ENCODE measurements around the gene MYB.
"Not testable (repeated sequence)": the region's sequence is repeated elsewhere in the genome, so short reads cannot be mapped to it uniquely, and the experiment has no call there.

The MYB gene

DNA sequence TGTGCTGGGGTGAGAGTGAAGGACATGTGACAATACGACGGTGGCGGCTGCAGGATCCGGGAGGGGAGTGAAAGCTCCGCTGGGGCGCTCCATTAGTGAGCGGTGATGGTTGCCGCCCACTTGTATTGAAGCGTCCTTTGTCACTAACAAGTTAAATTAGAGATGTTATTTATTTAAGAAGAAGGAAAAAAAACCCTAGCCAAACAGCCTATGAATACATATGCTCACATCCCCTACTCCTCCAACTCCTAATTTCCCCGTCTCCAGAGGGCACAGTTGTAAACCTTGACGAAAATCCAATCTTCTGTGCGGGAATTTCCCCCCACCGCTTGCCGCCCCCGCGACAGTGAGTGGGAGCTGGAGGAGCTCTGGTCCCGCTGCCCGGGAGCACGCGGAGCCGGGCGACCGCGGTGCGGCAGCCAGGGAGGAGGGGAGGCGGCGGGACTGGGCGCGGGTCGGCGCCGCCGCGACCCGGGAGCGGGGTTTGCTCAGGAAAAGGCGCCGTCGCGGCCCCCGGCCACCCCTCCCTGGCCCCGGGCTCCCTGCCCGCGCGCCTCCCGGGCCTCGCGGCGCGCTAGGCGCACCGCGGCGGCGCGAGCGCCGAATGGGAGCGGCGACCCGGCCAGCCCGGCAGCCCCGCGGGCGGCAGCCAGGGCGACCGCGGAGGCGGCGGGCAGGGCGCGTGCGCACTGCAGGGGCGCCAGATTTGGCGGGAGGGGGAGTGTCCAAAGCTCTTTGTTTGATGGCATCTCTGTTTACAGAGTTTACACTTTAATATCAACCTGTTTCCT is at the start of gene MYB:
TSS of gene MYB (plus strand) at position 767 of the 791 bp plus-strand sequence. CDS start 206 bp downstream, outside the sequence.
- FAIRE-seq: no peak

DNA sequence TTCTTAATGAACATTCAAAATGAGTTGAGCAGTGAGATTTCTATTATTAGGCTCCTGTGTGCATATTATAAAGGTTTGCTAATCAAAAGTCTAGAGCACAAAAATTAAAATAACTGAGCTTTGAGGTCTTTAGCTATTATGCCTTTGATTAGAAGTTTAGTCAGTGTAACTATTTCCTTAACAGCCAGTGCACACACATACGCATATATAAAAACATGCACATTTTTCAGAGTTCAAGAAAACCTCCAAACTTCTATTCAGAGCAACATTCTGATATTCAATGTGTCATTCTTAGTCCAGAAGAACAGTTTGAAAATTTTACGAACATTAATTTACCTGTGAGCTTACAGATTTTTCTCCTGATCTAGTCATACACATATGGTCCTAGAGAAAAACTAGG is 48.3 kb upstream of the MYB start:
- no peak for FAIRE-seq

DNA sequence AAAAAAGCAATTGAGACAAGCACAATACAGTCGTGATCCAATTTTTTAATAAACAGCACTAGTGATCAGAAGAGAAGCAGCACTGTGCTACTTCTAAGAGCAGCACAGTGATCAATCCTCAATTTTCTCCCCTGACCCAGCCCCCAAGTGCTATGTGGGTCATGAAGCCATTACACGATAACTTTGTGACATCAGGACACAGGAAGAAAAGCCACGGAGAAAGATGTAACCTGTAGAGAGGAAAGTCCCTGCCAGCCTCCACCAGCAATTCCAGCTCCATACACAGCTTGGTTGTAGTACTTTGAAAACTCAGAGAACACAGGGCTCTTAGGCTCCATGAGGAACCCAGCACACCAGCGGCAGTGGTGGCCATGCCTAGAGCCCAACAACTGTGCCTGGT is 45.3 kb upstream of the MYB start:
- FAIRE-seq: no peak

DNA sequence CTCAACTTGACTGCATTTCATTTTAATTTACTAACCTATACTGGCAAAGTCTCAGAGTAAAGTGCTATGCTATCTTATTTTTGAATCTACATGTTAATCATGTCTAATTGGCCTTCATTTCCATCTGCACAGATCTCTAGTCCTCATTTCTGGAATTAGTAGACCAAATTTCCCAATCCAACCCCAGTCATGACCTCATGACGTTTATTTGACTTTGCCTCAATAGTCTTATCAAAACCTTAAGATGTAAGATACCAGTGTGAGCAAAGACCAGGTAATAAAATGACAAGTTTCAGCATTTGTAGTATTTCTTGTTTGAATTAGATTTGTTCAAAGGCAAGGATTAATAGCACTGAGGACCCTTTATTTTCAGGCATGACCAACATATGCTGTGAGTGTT is 43.3 kb upstream of the MYB start:
- no peak for FAIRE-seq

DNA sequence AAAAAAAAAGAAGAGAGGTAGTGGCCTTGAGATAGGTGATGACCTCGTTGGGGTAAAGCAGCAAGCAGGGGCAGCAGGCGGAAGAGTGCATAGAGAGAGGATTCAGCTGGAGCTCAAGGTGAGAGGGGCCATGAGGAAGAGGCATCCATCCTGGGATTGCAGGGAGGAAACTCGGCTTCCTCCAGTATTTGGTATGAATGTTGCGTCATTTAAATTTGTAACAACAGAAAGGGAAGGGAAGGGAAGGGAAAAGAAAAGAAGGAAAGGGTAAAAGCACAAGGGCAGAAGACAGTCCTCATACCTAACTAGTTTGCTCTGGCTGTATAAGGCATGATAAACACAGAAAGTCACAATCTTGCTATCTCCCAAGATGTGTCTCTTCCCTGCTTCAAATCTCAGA is 39.9 kb upstream of the MYB start:
- no peak for FAIRE-seq

DNA sequence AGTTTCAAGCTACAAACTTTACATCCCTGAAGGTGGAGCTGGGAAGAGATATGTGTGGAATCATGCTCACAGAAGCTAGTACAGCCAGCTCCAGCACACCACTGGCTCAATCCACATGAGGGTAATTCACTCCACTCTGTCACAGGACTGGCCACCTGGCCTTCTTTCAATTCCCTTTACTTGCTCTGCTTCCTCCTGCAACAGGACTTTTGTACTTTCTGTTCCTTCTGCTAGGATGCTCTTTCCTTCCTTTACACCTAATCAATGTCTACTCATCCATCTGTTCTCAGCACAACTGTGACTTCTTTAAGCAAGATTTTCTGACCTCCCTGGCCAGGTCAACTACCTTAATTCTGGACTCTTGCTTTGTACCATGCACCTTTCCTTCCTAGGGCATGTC is 39.4 kb upstream of the MYB start:
- no peak for FAIRE-seq

- FAIRE-seq: not testable (repeated sequence)
These were observed 38.9 kb upstream of the MYB start for GRCh38 chr6:135142232-135142631.

- FAIRE-seq: no peak
These were observed 36.4 kb upstream of the MYB start for GRCh38 chr6:135144673-135145062.

- peak; percentile 73 for FAIRE-seq
These were observed 35.9 kb upstream of the MYB start for GRCh38 chr6:135145063-135145800.

GRCh38 chr6:135146162-135146934 is 34.8 kb upstream of the MYB start:
- no peak for FAIRE-seq

DNA sequence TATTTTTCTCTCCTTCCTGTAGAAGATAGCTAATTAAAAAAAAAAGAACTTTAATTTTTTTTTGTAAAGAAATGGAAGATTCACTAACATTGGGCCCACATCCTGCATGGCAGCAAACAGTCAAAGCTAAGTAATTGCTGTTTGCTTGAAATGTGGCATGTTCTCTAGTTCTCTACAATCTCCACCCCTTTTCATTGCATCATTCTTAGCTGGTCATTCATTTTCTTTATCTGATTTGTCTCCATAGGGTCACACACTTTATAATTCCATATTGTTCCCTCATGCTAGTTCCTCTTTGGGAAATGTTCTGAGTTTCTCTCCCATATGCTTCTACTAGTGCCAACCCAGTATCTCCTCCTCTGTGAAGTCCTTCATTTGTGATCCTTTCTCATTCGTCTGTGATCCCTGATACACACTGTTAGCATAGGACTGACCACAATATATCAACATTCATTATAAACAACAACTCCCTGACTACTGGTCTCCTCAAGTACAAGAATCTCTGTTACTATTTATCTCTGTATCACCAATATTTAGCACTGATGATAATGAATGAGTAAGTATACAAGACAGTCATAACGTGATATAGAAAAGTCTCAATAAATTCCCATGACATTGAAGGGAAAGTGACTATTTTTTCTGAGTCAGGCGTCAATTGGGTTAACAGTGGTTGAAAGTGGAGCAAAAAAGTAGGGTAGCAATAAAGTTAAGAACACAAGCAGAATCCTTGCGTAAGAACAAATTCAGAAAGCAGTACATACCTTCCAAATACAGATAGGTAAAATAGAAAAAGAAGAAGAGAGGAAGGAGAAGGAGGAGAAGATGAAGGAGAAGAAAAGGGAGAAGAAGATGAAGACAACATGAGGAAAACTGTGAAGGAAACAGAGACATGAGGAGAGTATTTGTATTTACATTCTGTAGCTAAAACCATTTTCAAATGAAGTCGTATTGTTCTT is 33.2 kb upstream of the MYB start:
- FAIRE-seq: no peak

DNA sequence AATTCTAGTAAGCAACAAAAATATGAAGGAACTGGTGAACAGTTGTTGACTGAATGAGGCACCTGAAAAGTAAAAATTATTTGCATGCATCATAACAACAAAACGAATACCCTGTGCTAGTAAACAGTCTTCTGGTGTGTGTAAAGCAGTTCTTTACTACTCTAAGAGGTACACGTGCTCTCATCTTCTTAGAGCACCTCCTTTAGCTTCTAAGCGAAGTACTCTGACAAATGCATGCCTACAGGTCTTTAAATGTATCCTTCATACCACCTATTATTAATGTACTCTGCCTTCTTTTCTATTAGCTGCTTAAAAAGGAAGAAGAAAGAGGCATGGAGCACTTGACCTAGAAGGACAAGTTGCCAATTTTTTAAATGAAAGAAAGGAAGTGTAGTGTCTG is 32.2 kb upstream of the MYB start:
- no peak for FAIRE-seq

- no peak for FAIRE-seq
These were observed 31.7 kb upstream of the MYB start for GRCh38 chr6:135149376-135149775.

GRCh38 chr6:135150481-135150880 is 30.6 kb upstream of the MYB start:
- FAIRE-seq: not testable (repeated sequence)

DNA sequence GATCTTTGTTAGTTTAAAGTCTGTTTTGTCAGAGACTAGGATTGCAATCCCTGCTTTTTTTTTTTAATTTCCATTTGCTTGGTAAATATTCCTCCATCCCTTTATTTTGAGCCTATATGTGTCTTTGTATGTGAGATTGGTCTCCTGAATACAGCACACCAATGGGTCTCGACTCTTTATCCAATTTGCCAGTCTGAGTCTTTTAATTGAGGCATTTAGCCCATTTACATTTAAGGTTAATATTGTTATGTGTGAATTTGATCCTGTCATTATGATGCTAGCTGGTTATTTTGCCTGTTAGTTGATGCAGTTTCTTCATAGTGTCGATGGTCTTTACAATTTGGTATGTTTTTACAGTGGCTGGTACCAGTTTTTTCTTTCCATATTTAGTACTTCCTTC is 27.0 kb upstream of the MYB start:
- not testable (repeated sequence) for FAIRE-seq

DNA sequence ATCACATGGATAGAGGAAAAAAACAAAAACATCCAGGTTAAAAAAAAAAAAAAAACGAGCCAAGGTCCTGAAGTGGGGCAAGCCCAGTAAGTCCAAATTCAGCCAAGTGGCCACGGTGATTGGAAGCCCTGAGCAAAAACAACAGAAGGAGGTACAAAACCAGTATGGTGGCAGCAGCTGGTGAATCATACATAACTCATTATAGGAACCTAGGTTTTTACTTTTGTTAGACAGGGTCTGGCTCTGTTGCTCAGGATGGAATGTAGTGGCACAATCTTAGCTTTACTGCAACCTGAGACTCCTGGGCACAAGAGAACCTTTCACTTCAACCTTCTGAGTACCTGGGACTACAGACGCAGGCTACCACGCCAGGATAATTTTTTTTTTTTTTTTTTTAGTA is 22.7 kb upstream of the MYB start:
- FAIRE-seq: no peak

GRCh38 chr6:135159531-135159930 is 21.6 kb upstream of the MYB start:
- no peak for FAIRE-seq

DNA sequence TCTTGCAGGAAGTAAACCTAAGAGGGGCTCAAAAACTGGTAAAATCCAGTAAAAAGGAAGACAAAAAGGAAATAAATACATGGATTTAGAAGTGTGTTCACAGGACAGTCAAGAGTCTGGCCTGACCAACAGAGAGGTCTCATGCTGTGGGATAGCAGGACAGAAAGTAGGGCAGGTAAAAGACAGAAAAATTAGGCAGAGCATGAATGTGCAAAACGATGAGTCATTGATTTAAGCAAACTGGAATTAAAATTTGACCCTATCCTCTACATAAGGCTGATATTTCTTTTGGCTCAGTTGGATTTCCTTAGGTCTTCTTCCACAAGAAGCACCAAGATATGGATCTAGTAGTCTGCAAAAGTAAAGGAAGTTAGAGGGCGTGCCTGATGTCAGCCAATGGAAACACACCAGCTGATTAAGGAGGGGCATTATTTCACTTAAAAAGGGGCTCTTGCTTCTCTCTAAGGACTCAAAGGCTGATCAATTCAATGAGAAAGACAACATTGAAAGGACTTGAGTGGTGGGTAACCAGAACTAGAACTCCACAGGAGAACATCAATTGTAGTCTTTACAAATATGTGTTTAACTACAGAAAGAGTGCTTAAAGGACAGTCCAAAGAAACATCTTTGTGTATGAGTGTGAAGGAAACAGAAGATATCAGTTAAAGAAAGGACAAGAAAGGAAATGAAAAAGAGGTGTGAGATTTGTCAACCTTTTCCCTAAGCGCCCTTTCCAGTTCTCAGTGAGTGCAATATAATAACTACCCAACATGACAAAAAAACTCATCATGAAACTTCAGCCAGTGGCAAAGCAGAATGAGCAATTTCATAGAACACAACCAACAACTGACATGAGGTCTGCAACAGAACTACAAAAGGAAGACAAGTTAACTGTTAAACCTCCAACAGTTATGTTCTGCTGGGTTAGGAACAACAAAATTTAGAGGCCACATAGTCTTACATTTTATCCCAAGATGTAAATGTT is 19.4 kb upstream of the MYB start:
- FAIRE-seq: no peak

DNA sequence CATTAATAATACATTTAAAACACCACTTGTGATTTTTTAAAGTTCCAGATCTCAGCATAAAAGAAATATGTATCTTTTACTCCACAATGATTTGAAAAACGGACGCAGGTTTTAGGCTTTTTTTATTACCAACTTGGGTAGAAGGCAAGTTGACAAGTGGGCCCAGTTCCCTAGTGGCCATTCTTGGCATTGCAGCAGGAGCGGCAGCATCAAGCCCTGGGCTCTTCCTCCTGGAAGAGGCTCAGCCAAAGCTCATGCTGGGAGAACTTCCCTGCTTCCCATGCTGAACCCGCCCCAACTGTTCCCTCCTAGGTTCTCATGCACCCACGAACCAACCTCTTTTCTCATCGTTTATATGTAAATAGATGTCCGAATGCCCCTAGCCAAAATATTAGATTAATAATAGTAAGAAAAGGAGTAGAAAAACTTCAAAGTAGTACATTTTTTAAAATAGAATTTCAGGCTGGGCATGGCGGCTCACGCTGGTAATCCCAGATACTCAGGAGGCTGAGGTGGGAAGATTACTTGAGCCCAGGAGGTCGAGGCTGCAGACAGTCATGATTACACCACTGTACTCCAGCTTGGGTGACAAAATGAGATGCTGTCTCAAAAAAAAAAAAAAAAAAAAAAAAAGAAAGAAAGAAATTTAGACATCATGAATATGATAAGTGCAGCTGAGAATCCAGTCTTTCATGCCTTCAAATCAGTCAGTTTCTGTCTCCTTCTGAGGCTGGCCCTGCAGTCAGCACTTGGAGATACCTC is 18.2 kb upstream of the MYB start:
- no peak for FAIRE-seq

GRCh38 chr6:135163440-135163738 is 17.7 kb upstream of the MYB start:
- FAIRE-seq: no peak

DNA sequence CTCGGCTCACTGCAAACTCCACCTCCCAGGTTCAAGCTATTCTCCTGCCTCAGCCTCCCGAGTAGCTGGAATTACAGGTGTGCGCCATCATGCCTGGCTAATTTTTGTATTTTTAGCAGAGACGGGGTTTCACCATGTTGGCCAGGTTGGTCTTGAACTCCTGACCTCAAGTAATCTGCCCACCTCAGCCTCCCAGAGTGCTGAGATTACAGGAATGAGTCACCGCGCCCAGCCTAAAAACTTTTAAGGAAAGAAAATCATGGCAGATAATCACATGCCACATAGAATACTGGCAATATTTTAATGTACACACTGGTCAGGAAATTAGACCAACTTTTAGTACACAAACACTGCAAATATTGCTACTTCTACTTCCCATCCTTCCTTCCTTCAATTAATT is 16.7 kb upstream of the MYB start:
- FAIRE-seq: not testable (repeated sequence)

Measured in islet of Langerhans (tissue), 1 donor.